ENCODE results near the gene OR1I1. TPM values are rescaled to one million over a fixed set of nuclear protein-coding genes. Genes with fewer than 3 reads are reported as not detected.

Gene OR1I1
- total RNA-seq, 1 experiment from 2014 or later: not detected

GRCh38 chr19:15124572-15125231 is 42.7 kb downstream of the OR1I1 start:
- Mint-ChIP-seq H3K4me1 (peaks cover 5% of the 10 kb centered on the region; the same call in 1 of the 2 replicates), H3K36me3 (peaks cover 20% of the 10 kb centered on the region), H3K9me3 (no peaks in the 10 kb centered on the region), H3K27ac (peak overlapping the region; percentile 100), H3K27me3 (ENCODE audit: low read depth) (no peaks in the 10 kb centered on the region; the same call in 1 of the 2 replicates), H3K4me3 (peak overlapping the region; percentile 99)
- CTCF ChIA-PET: interaction anchor here (1.0 to 4.2 kb wide), 7 partner anchors 10 to 108 kb away, joined by 3 to 59 read pairs (median 7); no protein-coding TSS in a partner anchor
- no peak for ATAC-seq
- 0 out of 2 replicates have a peak, but pooled peaks have one; percentile 30 for TF ChIP-seq ZNF416 (CRISPR knock-in tag; IDR thresholded peaks at IDR 0.05)
- TF ChIP-seq SP1 (CRISPR knock-in tag; conservative IDR thresholded peaks at IDR 0.05): no peak
- 0 out of 2 replicates have a peak, but pooled peaks have one; percentile 32 for TF ChIP-seq FOXP1 (CRISPR knock-in tag; IDR thresholded peaks at IDR 0.05; ENCODE audit: borderline replicate concordance)
- no peak for TF ChIP-seq NFYB (CRISPR knock-in tag; conservative IDR thresholded peaks at IDR 0.05; ENCODE audit: low read depth)
- TF ChIP-seq ZNF423 (CRISPR knock-in tag; IDR thresholded peaks at IDR 0.05): 0 out of 2 replicates have a peak, but pooled peaks have one; percentile 22
- DNase-seq (ENCODE audit: low spot score): no peak
- POLR2A ChIA-PET: no interaction called here

- ATAC-seq (peak; percentile 95), DNase-seq (ENCODE audit: low spot score) (peak; percentile 98)
- POLR2A ChIA-PET: no interaction called here
- peak overlapping the region; percentile 100 for H3K27ac Mint-ChIP-seq
- peaks cover 13% of the 10 kb centered on the region for H3K36me3 Mint-ChIP-seq
- H3K4me3 Mint-ChIP-seq: peak overlapping the region; percentile 99
- H3K27me3 Mint-ChIP-seq (ENCODE audit: low read depth): no peaks in the 10 kb centered on the region; the same call in 1 of the 2 replicates
- H3K9me3 Mint-ChIP-seq: no peaks in the 10 kb centered on the region
- peaks cover 5% of the 10 kb centered on the region; the same call in 1 of the 2 replicates for H3K4me1 Mint-ChIP-seq
- CTCF ChIA-PET: interaction anchor here (1.0 to 4.2 kb wide), 12 partner anchors 13 to 430 kb away, joined by 3 to 59 read pairs (median 6); partner anchors contain the start of gene AKAP8L
- TF ChIP-seq ZNF396 (CRISPR knock-in tag; IDR thresholded peaks at IDR 0.05; ENCODE audit: borderline replicate concordance) (no peak), ZNF317 (CRISPR knock-in tag; IDR thresholded peaks at IDR 0.05; ENCODE audit: borderline replicate concordance, low read depth) (no peak), CBFB (CRISPR knock-in tag; IDR thresholded peaks at IDR 0.05; ENCODE audit: low read depth) (no peak), ZNF532 (CRISPR knock-in tag; IDR thresholded peaks at IDR 0.05; ENCODE audit: borderline replicate concordance) (no peak), KAT7 (CRISPR knock-in tag; IDR thresholded peaks at IDR 0.05; ENCODE audit: borderline replicate concordance) (no peak), ZNF512 (CRISPR knock-in tag; IDR thresholded peaks at IDR 0.05; ENCODE audit: borderline replicate concordance) (no peak), ZNF121 (CRISPR knock-in tag; IDR thresholded peaks at IDR 0.05) (no peak), USF1 (CRISPR knock-in tag; IDR thresholded peaks at IDR 0.05) (peak; percentile 97), FOXP4 (CRISPR knock-in tag; IDR thresholded peaks at IDR 0.05) (no peak; the same call in 1 of the 2 replicates), TCF7 (CRISPR knock-in tag; IDR thresholded peaks at IDR 0.05; ENCODE audit: low read depth) (no peak), FOXK1 (CRISPR knock-in tag; IDR thresholded peaks at IDR 0.05) (no peak; the same call in 1 of the 2 replicates), USF2 (CRISPR knock-in tag; IDR thresholded peaks at IDR 0.05) (peak; percentile 98), ZNF263 (CRISPR knock-in tag; IDR thresholded peaks at IDR 0.05; ENCODE audit: low read depth) (no peak), TEAD1 (CRISPR knock-in tag; IDR thresholded peaks at IDR 0.05) (peak; percentile 19), SP1 (CRISPR knock-in tag; conservative IDR thresholded peaks at IDR 0.05) (peak; percentile 79), ZNF219 (CRISPR knock-in tag; IDR thresholded peaks at IDR 0.05; ENCODE audit: borderline replicate concordance) (peak; percentile 2; the same call in 1 of the 2 replicates), SMAD3 (CRISPR knock-in tag; IDR thresholded peaks at IDR 0.05; ENCODE audit: borderline replicate concordance) (no peak), ZMAT4 (CRISPR knock-in tag; IDR thresholded peaks at IDR 0.05) (no peak)
Observed at GRCh38 chr19:15125232-15126067, 43.4 kb downstream of the OR1I1 start.
